Ishikawa (cell line): ENCODE data around the gene PARVB.

Experiments
- CEBPB ChIP-seq: IDR thresholded peaks from 2 replicates; pipeline ENCODE4 v1.6.1; 2012
- CREB1 ChIP-seq: IDR thresholded peaks from 2 replicates; pipeline ENCODE4 v1.6.1; 2012; ENCODE audit warnings: low read depth
- EGR1 ChIP-seq: IDR thresholded peaks from 2 replicates; pipeline ENCODE4 v1.6.1; 2012
- EP300 ChIP-seq: IDR thresholded peaks from 2 replicates; pipeline ENCODE4 v1.6.1; 2012; ENCODE audit warnings: borderline replicate concordance
- FOXM1 ChIP-seq: IDR thresholded peaks from 2 replicates; pipeline ENCODE4 v1.6.1; 2012; ENCODE audit warnings: low read depth, borderline replicate concordance
- MAX ChIP-seq: IDR thresholded peaks from 2 replicates; pipeline ENCODE4 v1.6.1; 2012
- NFIC ChIP-seq: IDR thresholded peaks from 2 replicates; pipeline ENCODE4 v1.6.1; 2012
- RAD21 ChIP-seq: IDR thresholded peaks from 2 replicates; pipeline ENCODE4 v1.6.1; 2012; ENCODE audit warnings: low read depth
- REST ChIP-seq: IDR thresholded peaks from 2 replicates; pipeline ENCODE4 v1.6.1; 2012; ENCODE audit warnings: low read depth, mild to moderate bottlenecking
- TAF1 ChIP-seq: IDR thresholded peaks from 2 replicates; pipeline ENCODE4 v1.6.1; 2012; ENCODE audit warnings: low read depth, mild to moderate bottlenecking
- TCF12 ChIP-seq: IDR thresholded peaks from 2 replicates; pipeline ENCODE4 v1.6.1; 2012; ENCODE audit warnings: low read depth
- TEAD4 ChIP-seq: IDR thresholded peaks from 2 replicates; pipeline ENCODE4 v1.6.1; 2012
- USF1 ChIP-seq: IDR thresholded peaks from 2 replicates; pipeline ENCODE4 v1.6.1; 2012
- YY1 ChIP-seq: IDR thresholded peaks from 2 replicates; pipeline ENCODE4 v1.6.1; 2012; ENCODE audit warnings: low read depth
- ZBTB7A ChIP-seq: IDR thresholded peaks from 2 replicates; pipeline ENCODE4 v1.6.1; 2012; ENCODE audit warnings: low read depth

Gene PARVB

GRCh38 chr22:44085743-44086270 is 61.7 kb downstream of the PARVB start:
- TF ChIP-seq CREB1 (no peak), EP300 (no peak), FOXM1 (no peak), RAD21 (peak; percentile 68)

- TF ChIP-seq CREB1 = no peak
- TF ChIP-seq FOXM1 = no peak
- no peak for TF ChIP-seq NFIC
- TF ChIP-seq USF1 = no peak
- no peak for TF ChIP-seq YY1
- no peak for TF ChIP-seq EP300
- TF ChIP-seq TCF12 = no peak
Measured at GRCh38 chr22:44086271-44087088, 62.4 kb downstream of the PARVB start.

- TF ChIP-seq RAD21 = no peak
- no peak for TF ChIP-seq TEAD4
- no peak for TF ChIP-seq EGR1
- no peak for TF ChIP-seq CREB1
- no peak for TF ChIP-seq FOXM1
- no peak for TF ChIP-seq REST
- no peak for TF ChIP-seq MAX
- no peak for TF ChIP-seq CEBPB
- no peak for TF ChIP-seq YY1
- no peak for TF ChIP-seq EP300
- TF ChIP-seq NFIC = no peak
- no peak for TF ChIP-seq USF1
- no peak for TF ChIP-seq TCF12
- no peak for TF ChIP-seq ZBTB7A
- no peak for TF ChIP-seq TAF1
Measured at GRCh38 chr22:44087089-44087430, 63.0 kb downstream of the PARVB start.

- TF ChIP-seq MAX = no peak
- no peak for TF ChIP-seq EGR1
- no peak for TF ChIP-seq RAD21
- no peak for TF ChIP-seq REST
- no peak for TF ChIP-seq YY1
- TF ChIP-seq EP300 = no peak
- no peak for TF ChIP-seq TEAD4
- no peak for TF ChIP-seq TAF1
- no peak for TF ChIP-seq USF1
- TF ChIP-seq ZBTB7A = no peak
- no peak for TF ChIP-seq TCF12
- no peak for TF ChIP-seq CEBPB
- no peak for TF ChIP-seq CREB1
- TF ChIP-seq FOXM1 = no peak
- no peak for TF ChIP-seq NFIC
Measured at GRCh38 chr22:44088976-44089570, 65.0 kb downstream of the PARVB start.
